GM18499 (cell line): ENCODE measurements around the gene SRM.
"Not testable (repeated sequence)": the region's sequence is repeated elsewhere in the genome, so short reads cannot be mapped to it uniquely, and the experiment has no call there.

Experiments used
- ATAC-seq: cut with Tn5 transposase; IDR thresholded peaks from one replicate; pipeline ENCODE4 v1.9.1; 2021; ENCODE audit warnings: moderate number of reproducible peaks; ENCODE audit not compliant: insufficient read depth, unreplicated experiment

SRM gene

GRCh38 chr1:11046625-11047365 lies 13.0 kb downstream of the SRM start, which contains the start of gene MASP2:
MASP2 (minus strand) TSS chr1:11047239; CDS start chr1:11047207, 32 bp downstream.
- no peak for ATAC-seq

DNA sequence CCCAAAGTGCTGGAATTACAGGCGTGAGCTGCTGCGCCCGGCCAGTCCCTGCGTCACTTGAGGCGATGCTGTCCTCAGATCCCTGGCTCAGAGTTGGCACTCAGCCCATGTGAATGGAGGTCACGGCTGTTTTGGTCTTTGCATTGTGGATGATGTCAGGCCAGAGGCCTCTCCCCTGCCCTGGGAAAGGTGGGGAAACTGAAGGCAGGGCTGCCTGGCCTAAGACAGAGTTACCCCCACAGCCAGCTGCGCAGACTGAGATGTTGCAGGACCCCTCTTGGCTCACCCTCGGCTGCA lies 13.6 kb downstream of the SRM start:
- ATAC-seq: no peak

GRCh38 chr1:11045428-11046269 lies 14.2 kb downstream of the SRM start:
- no peak for ATAC-seq

- no peak for ATAC-seq
Observed at GRCh38 chr1:11044849-11045427, 14.9 kb downstream of the SRM start.

DNA sequence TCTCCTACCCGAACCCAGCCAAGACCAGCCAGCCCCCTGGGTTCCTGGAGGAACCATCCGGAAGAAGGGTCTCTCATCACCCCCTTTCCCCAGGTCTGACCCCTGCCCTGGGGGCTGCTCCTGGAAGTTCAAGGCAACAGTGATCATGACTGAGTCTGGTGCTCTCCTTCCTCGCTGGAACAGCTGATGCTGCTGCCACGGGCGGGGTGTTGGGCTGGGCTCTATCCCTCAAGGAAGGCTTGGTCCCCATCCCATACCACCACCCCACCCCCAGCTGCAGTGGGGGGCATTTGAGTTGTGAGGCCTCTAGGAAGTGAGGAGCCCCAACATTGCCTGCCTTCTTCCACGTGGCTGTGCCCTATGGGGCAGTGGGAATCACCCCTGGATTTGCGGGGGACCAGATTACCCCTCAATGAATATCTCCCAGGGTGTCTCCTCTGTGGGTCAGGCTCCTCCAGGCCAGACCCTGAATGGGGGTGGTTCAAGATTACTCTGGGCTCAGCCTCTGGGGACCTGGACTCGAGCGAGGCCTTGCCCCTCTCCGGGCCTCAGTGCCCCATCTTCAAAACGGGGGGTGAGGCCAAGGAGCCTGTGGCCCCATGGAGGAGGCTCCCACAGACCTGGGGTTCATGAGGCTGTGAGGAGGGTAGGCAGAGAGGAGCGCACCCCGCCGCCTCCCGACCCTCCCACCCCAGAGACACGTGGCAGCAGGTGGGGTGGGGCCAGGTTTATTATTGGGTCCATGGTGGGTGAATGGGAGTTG lies 15.6 kb downstream of the SRM start:
- ATAC-seq: no peak

DNA sequence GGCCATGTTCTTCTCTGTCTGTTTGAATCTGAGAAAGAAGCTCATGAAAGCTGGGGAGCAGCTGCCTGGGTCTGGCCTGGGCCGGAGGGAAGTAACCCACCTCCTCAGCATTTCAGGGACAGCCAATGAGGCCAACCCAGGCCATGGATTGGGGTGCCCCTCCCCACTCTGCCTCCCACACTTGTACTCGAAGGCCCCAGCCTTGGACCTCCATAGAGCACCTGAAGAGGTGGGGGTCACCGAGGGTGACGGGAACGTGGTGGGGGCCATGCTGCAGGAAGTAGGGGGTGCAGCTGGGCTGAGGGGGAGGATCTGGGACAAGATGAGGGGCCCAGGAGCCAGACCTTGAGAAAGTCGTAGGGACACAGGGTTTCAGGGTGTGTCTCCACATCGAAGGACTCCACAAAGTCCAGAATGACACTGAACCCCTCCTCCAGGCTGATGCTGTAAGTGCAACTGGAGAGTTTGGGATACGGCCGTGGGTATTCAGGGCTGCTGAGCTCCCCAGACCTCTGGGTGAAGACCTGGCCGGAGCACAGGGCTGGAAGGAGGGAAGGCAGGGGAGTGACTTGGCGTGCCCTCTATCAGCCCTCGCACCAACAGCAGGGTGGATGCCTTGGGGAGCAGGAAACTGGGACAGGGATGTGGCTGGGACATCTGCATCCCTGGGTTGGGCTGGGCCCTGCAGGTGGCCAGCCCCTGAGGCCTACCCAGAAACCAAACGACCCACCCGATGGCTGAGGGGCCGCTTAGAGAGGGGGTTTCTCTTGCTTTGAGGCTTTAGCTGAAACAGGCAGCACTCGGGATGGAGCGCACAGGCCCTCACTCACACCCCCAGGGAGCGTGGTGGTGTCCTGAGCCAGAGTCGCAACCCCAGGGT lies 16.6 kb downstream of the SRM start:
- ATAC-seq: no peak

- no peak for ATAC-seq
Observed at GRCh38 chr1:11042065-11042464, 17.8 kb downstream of the SRM start.

DNA sequence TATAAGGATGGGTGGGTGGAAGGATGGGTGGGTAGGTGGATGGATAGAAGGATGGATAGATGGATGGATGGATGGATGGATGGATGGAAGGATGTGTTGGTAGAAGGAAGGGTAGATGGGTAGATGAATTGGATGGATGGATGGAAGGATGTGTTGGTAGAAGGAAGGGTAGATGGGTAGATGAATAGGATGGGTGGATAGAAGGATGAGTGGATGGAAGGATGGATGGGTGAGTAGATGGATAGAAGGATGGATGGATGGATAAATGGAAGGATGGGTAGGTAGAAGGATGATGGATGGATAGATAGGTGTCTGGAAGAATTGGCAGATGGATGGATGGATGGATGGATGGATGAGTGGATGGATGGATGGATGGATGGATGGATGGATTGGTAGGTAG lies 18.8 kb downstream of the SRM start:
- no peak for ATAC-seq

- not testable (repeated sequence) for ATAC-seq
Observed at GRCh38 chr1:11040105-11040429, 19.8 kb downstream of the SRM start.

DNA sequence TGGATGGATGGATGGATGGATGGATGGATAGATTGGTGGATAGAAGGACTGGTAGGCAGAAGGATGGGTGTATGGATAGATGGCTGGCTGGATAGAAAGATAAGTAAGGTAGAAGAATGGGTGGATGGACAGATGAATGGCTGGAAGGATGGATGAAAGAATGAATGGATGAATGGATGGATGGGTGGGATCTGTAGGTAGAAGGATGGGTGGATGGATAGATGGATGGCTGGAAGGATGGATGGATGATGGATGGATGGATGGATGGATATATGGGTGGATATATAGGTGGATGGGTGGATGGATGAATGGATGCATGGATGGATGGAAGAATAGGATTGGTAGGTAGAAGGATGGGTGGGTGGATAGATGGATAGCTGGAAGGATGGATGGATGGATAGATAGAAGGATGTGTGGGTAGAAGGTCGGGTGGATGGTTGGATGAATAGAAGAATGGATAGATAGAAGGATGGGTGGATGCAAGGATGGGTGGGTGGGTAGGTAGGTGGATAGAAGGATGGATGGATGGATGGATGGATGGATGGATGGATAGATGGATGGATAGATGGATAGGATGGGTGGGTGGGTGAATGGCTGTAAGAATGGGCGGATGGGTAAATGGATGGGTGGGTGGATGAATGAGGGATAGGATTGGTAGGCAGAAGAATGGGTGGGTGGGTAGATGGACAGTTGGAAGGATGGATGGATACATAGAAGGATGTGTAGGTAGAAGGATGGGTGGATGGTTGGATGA lies 20.3 kb downstream of the SRM start:
- ATAC-seq: no peak

DNA sequence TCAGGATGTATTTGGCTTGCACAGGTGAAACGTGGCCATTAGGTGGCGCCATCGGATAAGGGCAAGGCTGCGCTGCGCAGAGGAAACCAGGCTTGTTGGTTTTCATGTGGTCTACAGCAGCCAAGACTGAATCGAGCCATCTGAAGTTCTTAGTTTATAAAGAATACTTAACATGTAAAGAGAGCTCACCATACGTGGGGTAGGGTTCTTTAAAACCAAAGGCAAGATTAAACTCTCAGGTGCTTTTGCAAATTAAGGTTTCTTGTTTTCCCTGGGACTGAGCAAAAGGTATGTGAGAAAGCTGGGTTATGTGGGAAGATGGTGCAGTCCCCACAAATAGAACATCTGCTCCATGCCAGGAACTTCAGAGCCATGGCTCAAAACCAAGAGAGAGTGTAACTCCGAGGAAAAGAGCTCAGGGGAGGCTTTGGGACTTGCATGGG lies 22.1 kb downstream of the SRM start:
- ATAC-seq: no peak

- not testable (repeated sequence) for ATAC-seq
Observed at GRCh38 chr1:11037019-11037739, 22.6 kb downstream of the SRM start.

DNA sequence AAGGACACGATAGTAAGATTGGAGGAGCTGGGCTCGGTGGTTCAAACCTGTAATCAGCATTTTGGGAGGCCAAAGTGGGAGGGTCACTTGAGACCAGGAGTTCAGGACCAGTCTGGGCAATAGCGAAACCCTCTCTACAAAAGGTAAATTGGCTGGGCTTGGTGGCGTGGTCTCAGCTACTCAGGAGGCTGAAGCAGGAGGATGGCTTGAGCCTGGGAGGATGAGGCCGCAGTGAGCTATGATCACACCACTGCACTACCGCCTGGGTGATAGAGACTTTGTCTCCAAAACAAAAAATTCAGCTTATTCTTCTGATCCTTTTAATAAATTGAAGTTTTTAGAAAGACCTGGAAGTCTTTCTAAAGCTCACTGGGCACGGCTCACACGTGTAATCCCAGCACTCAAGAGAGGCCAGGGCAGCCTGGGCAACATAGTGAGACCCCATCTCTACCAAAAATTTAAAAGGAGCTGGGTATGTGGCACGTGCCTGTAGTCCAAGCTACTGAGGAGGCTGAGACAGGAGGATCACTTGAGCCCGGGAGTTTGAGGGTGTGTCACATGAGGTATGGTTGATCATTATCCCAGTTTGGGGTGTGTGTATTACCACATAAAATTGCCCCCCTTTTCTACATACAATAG lies 28.1 kb downstream of the SRM start:
- no peak for ATAC-seq

GRCh38 chr1:11030865-11031264 lies 29.0 kb downstream of the SRM start:
- no peak for ATAC-seq

- ATAC-seq: no peak
Observed at GRCh38 chr1:11028018-11028417, 31.8 kb downstream of the SRM start.

DNA sequence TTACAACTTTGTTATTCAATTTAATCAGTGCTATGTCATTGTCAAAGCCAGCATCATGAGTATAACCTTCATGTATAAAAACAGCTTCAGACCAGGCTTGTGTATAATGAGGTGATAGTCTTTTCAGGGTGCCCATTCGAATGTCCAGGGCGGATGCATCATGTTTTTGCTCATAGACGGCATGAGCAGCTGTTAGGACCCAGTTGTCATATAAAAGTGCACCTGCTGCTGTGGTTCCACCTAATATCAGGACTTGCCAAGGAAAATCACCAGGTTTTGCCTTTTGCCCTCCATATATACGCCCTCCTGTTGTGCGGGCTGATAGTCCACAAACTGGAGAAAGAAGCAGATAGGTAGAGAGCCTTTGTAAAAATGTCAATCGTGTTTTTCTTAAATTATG lies 32.5 kb downstream of the SRM start:
- ATAC-seq: no peak

GRCh38 chr1:11026903-11027302 lies 32.9 kb downstream of the SRM start:
- ATAC-seq: no peak

DNA sequence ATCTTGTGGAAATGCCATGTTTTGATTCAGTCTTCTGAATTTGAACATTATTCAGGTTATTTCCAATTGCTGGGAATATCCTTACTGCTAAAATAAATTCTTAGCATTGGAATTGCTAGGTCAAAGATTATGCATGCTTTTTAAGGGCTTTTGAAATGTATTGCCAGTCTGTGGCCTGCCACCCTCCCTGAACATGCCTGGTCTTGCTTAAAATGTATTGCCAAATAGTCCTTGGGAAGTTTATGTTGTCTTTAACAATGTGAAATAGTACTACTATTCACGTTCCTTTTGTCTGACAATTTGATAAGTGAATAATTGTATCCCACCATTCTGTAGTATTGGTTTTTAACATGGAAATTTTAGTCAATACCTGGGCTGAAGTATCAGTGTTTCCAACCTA lies 33.8 kb downstream of the SRM start:
- ATAC-seq: no peak
